B cell (primary cell): ENCODE measurements around the gene NCOA1. TPM values are rescaled to one million over a fixed set of nuclear protein-coding genes. Genes with fewer than 3 reads are reported as not detected.

ENCODE experiments used
- ATAC-seq: fragments of 200-7000 bp; cut with Tn5 transposase; one replicate; pipeline ENCODE4 v1.10.0; 2021; ENCODE audit warnings: low read depth, mild to moderate bottlenecking, moderate number of reproducible peaks, moderate library complexity
- CTCF ChIA-PET: fragments of 350-600 bp; sonication (Branson Sonifier 250); formaldehyde crosslinking; loops from one replicate; lab custom pipeline; 2021; ENCODE audit warnings: antibody characterized with exemption, inconsistent platforms; lab: Charles Lee
- POLR2A ChIA-PET: fragments of 350-600 bp; sonication (Branson Sonifier 250); formaldehyde crosslinking; loops from one replicate; lab custom pipeline; 2021; ENCODE audit warnings: antibody characterized with exemption; lab: Charles Lee
- DNase-seq: peaks from one replicate; pipeline ENCODE4 v3.0.0; 2013
- H2AFZ ChIP-seq: 2 replicates; pipeline ENCODE4 v1.6.1; 2012; ENCODE audit warnings: mild to moderate bottlenecking, low read depth, low read length; ENCODE audit not compliant: insufficient read depth, poor library complexity, severe bottlenecking
- H3K27ac ChIP-seq, 2 donors: 1 replicate in 1 of 2; 2 replicates in 1 of 2; pipeline ENCODE4 v1.5.1; 2012 to 2013; ENCODE audit warnings: low read length in 2 of 2, mild to moderate bottlenecking in 2 of 2, moderate library complexity in 1 of 2
- H3K27me3 ChIP-seq, 4 experiments: fragments of 200-600 bp in 1 of 4; sonication (generic) in 1 of 4; replicated peaks in 1 of 4; 1 replicate in 2 of 4; 2 replicates in 2 of 4; pipeline versions ENCODE4 v1.6.1 to v1.7.0; 2013 to 2016; ENCODE audit warnings: low read length in 3 of 4, mild to moderate bottlenecking in 2 of 4, mixed read lengths in 1 of 4, moderate library complexity in 1 of 4; ENCODE audit not compliant: insufficient read depth in 4 of 4, control insufficient read depth in 3 of 4; ENCODE audit errors: control extremely low read depth in 1 of 4
- H3K36me3 ChIP-seq, 2 experiments: replicated peaks in 1 of 2; 1 replicate in 1 of 2; 2 replicates in 1 of 2; pipeline versions ENCODE4 v1.6.1 to v1.7.1; 2013; ENCODE audit warnings: low read length in 1 of 2; ENCODE audit not compliant: insufficient read depth in 2 of 2, control insufficient read depth in 1 of 2; ENCODE audit errors: control extremely low read depth in 1 of 2, extremely low read depth in 1 of 2
- H3K4me1 ChIP-seq, 2 donors: fragments of 200-600 bp in 1 of 2; sonication (generic) in 1 of 2; 1 replicate in 1 of 2; 2 replicates in 1 of 2; pipeline versions ENCODE4 v1.5.1 to v1.6.1; 2013 to 2017; ENCODE audit warnings: low read length in 2 of 2; ENCODE audit not compliant: control insufficient read depth in 2 of 2, insufficient read depth in 2 of 2
- H3K4me2 ChIP-seq: replicated peaks from 2 replicates; pipeline ENCODE3; 2012; ENCODE audit warnings: mild to moderate bottlenecking, low read depth, low read length; ENCODE audit not compliant: poor library complexity, severe bottlenecking
- H3K4me3 ChIP-seq, 5 experiments: fragments of 200-600 bp in 1 of 5; sonication (generic) in 1 of 5; 1 replicate in 3 of 5; 2 replicates in 2 of 5; pipeline versions ENCODE4 v1.5.1 to v1.7.0; 2011 to 2016; ENCODE audit warnings: low read length in 4 of 5, mild to moderate bottlenecking in 4 of 5, low read depth in 2 of 5, control low read depth in 1 of 5, moderate library complexity in 1 of 5; ENCODE audit not compliant: insufficient read depth in 1 of 5; ENCODE audit errors: control extremely low read depth in 1 of 5, extremely low read depth in 1 of 5
- H3K79me2 ChIP-seq: fragments of 200-600 bp; sonication (generic); one replicate; pipeline ENCODE4 v1.6.0; 2016; ENCODE audit warnings: low read length; ENCODE audit not compliant: control insufficient read depth, insufficient read depth
- H3K9ac ChIP-seq: fragments of 200-600 bp; sonication (generic); 2 replicates; pipeline ENCODE4 v1.6.1; 2017; ENCODE audit warnings: mild to moderate bottlenecking, low read length, moderate library complexity
- H3K9me3 ChIP-seq, 3 donors: one replicate each; pipeline versions ENCODE4 v1.6.1 to v1.7.1; 2013; ENCODE audit warnings: low read length in 2 of 3; ENCODE audit not compliant: control insufficient read depth in 2 of 3, insufficient read depth in 1 of 3; ENCODE audit errors: control extremely low read depth in 1 of 3
- H4K20me1 ChIP-seq: 2 replicates; pipeline ENCODE4 v1.6.0; 2012; ENCODE audit warnings: mild to moderate bottlenecking, low read length; ENCODE audit not compliant: insufficient read depth, control insufficient read depth, poor library complexity, severe bottlenecking
- H3K27ac Mint-ChIP-seq: one replicate; pipeline ENCODE4 v1.8.0; 2021; ENCODE audit warnings: mixed read lengths
- H3K27me3 Mint-ChIP-seq: one replicate; pipeline ENCODE4 v1.8.0; 2021; ENCODE audit warnings: mixed read lengths
- H3K4me1 Mint-ChIP-seq: one replicate; pipeline ENCODE4 v1.8.0; 2021; ENCODE audit warnings: mixed read lengths
- H3K4me3 Mint-ChIP-seq: one replicate; pipeline ENCODE4 v1.8.0; 2021; ENCODE audit warnings: mixed read lengths
- H3K9me3 Mint-ChIP-seq: one replicate; pipeline ENCODE4 v1.8.0; 2022; ENCODE audit warnings: mixed read lengths; ENCODE audit not compliant: insufficient read depth
- EZH2 ChIP-seq: IDR thresholded peaks from 2 replicates; pipeline ENCODE4 v1.6.1; 2012; ENCODE audit warnings: borderline replicate concordance, low read depth, mild to moderate bottlenecking, moderate library complexity, low read length; ENCODE audit not compliant: insufficient read depth, poor library complexity, severe bottlenecking
- WGBS: methylation state at CpG from one replicate; pipeline ENCODE4 v1.1.5; 2013; ENCODE audit warnings: missing lambda C conversion rate; ENCODE audit not compliant: insufficient coverage; 5-methylcytosine and 5-hydroxymethylcytosine counted together
- intact Hi-C: fragments of 100-400 bp; cut with micrococcal nuclease; formaldehyde crosslinking; loops from one replicate; pipeline ENCODE4 v1.10.0; 2022
- polyA plus RNA-seq: library from polyadenylated mRNA; depleted of rRNA; stranded (reverse); fragments of >200 nt; gene quantifications from 2 replicates; pipeline ENCODE4 v1.2.3, GENCODE V29; 2012
- total RNA-seq, 2 donors: library from RNA; stranded (reverse); fragments of 120-200 nt in 1 of 2; gene quantifications; 1 replicate in 1 of 2; 2 replicates in 1 of 2; pipeline versions ENCODE4 v1.2.3 to v1.2.4, GENCODE V29; 2013 to 2022
- TF ChIP-seq, protein P1 (sequence below): fragments of 200-600 bp; IDR thresholded peaks from one replicate; pipeline ENCODE4 v1.8.0; 2022; ENCODE audit warnings: antibody characterized with exemption, mild to moderate bottlenecking

Gene NCOA1
- total and polyA plus RNA-seq, 2 donors (not counting 1 experiment from before 2014, with no cell fraction given): 11.6 to 49.1 TPM

- 97% methylated on average over 4 of the region's 4 CpGs for WGBS
- no peaks in the 10 kb centered on the region for H3K4me1 ChIP-seq
- peaks cover 40% of the 10 kb centered on the region for H3K79me2 ChIP-seq
- Mint-ChIP-seq H3K4me1 (peaks cover 5% of the 10 kb centered on the region), H3K9me3 (no peaks in the 10 kb centered on the region), H3K27ac (no peak overlapping the region), H3K4me3 (no peak overlapping the region), H3K27me3 (no peaks in the 10 kb centered on the region)
- intact Hi-C loops: no loop called here
- no peak for ATAC-seq
- H2AFZ ChIP-seq: no peak overlapping the region
- no peak overlapping the region for H3K9ac ChIP-seq
- no peak for TF ChIP-seq EZH2
- TF ChIP-seq, protein P1, sequence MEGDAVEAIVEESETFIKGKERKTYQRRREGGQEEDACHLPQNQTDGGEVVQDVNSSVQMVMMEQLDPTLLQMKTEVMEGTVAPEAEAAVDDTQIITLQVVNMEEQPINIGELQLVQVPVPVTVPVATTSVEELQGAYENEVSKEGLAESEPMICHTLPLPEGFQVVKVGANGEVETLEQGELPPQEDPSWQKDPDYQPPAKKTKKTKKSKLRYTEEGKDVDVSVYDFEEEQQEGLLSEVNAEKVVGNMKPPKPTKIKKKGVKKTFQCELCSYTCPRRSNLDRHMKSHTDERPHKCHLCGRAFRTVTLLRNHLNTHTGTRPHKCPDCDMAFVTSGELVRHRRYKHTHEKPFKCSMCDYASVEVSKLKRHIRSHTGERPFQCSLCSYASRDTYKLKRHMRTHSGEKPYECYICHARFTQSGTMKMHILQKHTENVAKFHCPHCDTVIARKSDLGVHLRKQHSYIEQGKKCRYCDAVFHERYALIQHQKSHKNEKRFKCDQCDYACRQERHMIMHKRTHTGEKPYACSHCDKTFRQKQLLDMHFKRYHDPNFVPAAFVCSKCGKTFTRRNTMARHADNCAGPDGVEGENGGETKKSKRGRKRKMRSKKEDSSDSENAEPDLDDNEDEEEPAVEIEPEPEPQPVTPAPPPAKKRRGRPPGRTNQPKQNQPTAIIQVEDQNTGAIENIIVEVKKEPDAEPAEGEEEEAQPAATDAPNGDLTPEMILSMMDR: no peak
- CTCF ChIA-PET: no interaction called here
- no peak overlapping the region for H3K4me2 ChIP-seq
- no peak for DNase-seq
- no peak overlapping the region for H3K27ac ChIP-seq
- peaks cover 31% of the 10 kb centered on the region for H4K20me1 ChIP-seq
- H3K9me3 ChIP-seq: no peaks in the 10 kb centered on the region
- POLR2A ChIA-PET: no interaction called here
- H3K27me3 ChIP-seq: no peaks in the 10 kb centered on the region
- H3K36me3 ChIP-seq: no peaks in the 10 kb centered on the region
- no peak overlapping the region for H3K4me3 ChIP-seq
These were observed 132.5 kb downstream of the NCOA1 start for GRCh38 chr2:24623535-24623934.

- no peaks in the 10 kb centered on the region for H3K36me3 ChIP-seq
- POLR2A ChIA-PET: no interaction called here
- CTCF ChIA-PET: interaction anchor here (0.7 to 1.5 kb wide), 2 partner anchors 13 to 202 kb away, joined by 3 to 4 read pairs; no protein-coding TSS in a partner anchor
- ATAC-seq: no peak
- Mint-ChIP-seq H3K27ac (no peak overlapping the region), H3K9me3 (no peaks in the 10 kb centered on the region), H3K4me1 (peaks cover 5% of the 10 kb centered on the region), H3K27me3 (no peaks in the 10 kb centered on the region), H3K4me3 (no peak overlapping the region)
- no peak overlapping the region for H3K9ac ChIP-seq
- H3K79me2 ChIP-seq: peaks cover 35% of the 10 kb centered on the region
- peaks cover 31% of the 10 kb centered on the region for H4K20me1 ChIP-seq
- H3K4me3 ChIP-seq: no peak overlapping the region
- DNase-seq: no peak
- intact Hi-C loops: no loop called here
- no peaks in the 10 kb centered on the region for H3K27me3 ChIP-seq
- TF ChIP-seq EZH2: no peak
- H3K4me2 ChIP-seq: no peak overlapping the region
- no peak overlapping the region for H2AFZ ChIP-seq
- no peak overlapping the region for H3K27ac ChIP-seq
- no CpG with 5 or more reads among the region's 1 CpG for WGBS
- no peaks in the 10 kb centered on the region for H3K4me1 ChIP-seq
- H3K9me3 ChIP-seq: no peaks in the 10 kb centered on the region
These were observed 134.7 kb downstream of the NCOA1 start for GRCh38 chr2:24625728-24626127.
